Measurements from ENCODE around the gene AATK. TPM values are rescaled to one million over a fixed set of nuclear protein-coding genes. Genes with fewer than 3 reads are reported as not detected.
A peak's percentile ranks its signal among the peaks of the same experiment; 100 is the strongest.

Gene AATK
- total RNA-seq, 1 experiment from 2014 or later = 4.4 TPM

- H3K36me3 ChIP-seq (ENCODE audit: control insufficient read depth in 1 of 2, insufficient read depth in 2 of 2, low read length in 2 of 2) = peaks cover 4 to 25% of the 10 kb centered on the region in 2 experiments; a peak in 2 of 4 replicates
- TF ChIP-seq TCF7L2 (IDR thresholded peaks at IDR 0.05; ENCODE audit: borderline replicate concordance, extremely low read depth, insufficient read depth, insufficient read length) = no peak
- ChIA-PET CTCF (no interaction called here), RAD21 (ENCODE audit: low non-redundant PET in 1 of 2, low total read pairs in 2 of 2, uncharacterized antibody in 2 of 2, unreplicated experiment in 2 of 2) (no interaction called here), POLR2A (no interaction called here)
- no peaks in the 10 kb centered on the region for H3K9me3 ChIP-seq (ENCODE audit: control insufficient read depth in 1 of 2, insufficient read depth in 1 of 2, low read depth in 1 of 2, low read length in 2 of 2)
- peaks cover 67 to 86% of the 10 kb centered on the region in 2 experiments for H3K4me1 ChIP-seq (ENCODE audit: control insufficient read depth in 1 of 2, insufficient read depth in 2 of 2, low read length in 2 of 2)
- H3K27ac ChIP-seq (ENCODE audit: low read depth, low read length) = peak overlapping the region; percentile 23; the same call in 1 of the 2 replicates
- intact Hi-C loops (cut with micrococcal nuclease) = no loop called here
- no peaks in the 10 kb centered on the region for H3K27me3 ChIP-seq (ENCODE audit: insufficient read depth, low read length)
- no peak overlapping the region for H2AFZ ChIP-seq (ENCODE audit: low read depth, low read length, poor library complexity, severe bottlenecking)
- no peaks in the 10 kb centered on the region for H3K9me2 ChIP-seq (ENCODE audit: insufficient read depth)
- H4K20me1 ChIP-seq (ENCODE audit: insufficient read depth) = no peaks in the 10 kb centered on the region
- BruUV-seq (replicated peaks) = no TSS peak
- H3K79me2 ChIP-seq (ENCODE audit: insufficient read depth, low read length) = peaks cover 17% of the 10 kb centered on the region; the same call in 1 of the 2 replicates
- no peak overlapping the region for H3K4me3 ChIP-seq (replicated peaks in 1 of 2; ENCODE audit: low read depth in 1 of 2, low read length in 2 of 2)
- H3K9ac ChIP-seq (ENCODE audit: low read length) = peak overlapping the region; percentile 10; the same call in 1 of the 2 replicates
- DNase-seq (ENCODE audit: low read depth, low spot score) = no peak
- ATAC-seq = no peak
- peak overlapping the region; percentile 2; the same call in 1 of the 2 replicates for H3K4me2 ChIP-seq (ENCODE audit: low read length)
Observed at GRCh38 chr17:81092518-81093095, 73.4 kb downstream of the AATK start.

- Histone ChIP-seq H3K27ac (ENCODE audit: low read depth, low read length) (peak overlapping the region; percentile 23; the same call in 1 of the 2 replicates), H3K27me3 (ENCODE audit: insufficient read depth, low read length) (no peaks in the 10 kb centered on the region), H2AFZ (ENCODE audit: low read depth, low read length, poor library complexity, severe bottlenecking) (no peak overlapping the region), H3K4me3 (replicated peaks in 1 of 2; ENCODE audit: low read depth in 1 of 2, low read length in 2 of 2) (no peak overlapping the region), H3K9me3 (ENCODE audit: control insufficient read depth in 1 of 2, insufficient read depth in 1 of 2, low read depth in 1 of 2, low read length in 2 of 2) (no peaks in the 10 kb centered on the region), H3K79me2 (ENCODE audit: insufficient read depth, low read length) (peaks cover 17% of the 10 kb centered on the region; the same call in 1 of the 2 replicates), H3K4me1 (ENCODE audit: control insufficient read depth in 1 of 2, insufficient read depth in 2 of 2, low read length in 2 of 2) (peaks cover 61 to 79% of the 10 kb centered on the region in 2 experiments), H4K20me1 (ENCODE audit: insufficient read depth) (no peaks in the 10 kb centered on the region), H3K9ac (ENCODE audit: low read length) (peak overlapping the region; percentile 10; the same call in 1 of the 2 replicates), H3K9me2 (ENCODE audit: insufficient read depth) (no peaks in the 10 kb centered on the region), H3K36me3 (ENCODE audit: control insufficient read depth in 1 of 2, insufficient read depth in 2 of 2, low read length in 2 of 2) (peaks cover 5 to 30% of the 10 kb centered on the region in 2 experiments; a peak in 2 of 4 replicates), H3K4me2 (ENCODE audit: low read length) (peak overlapping the region; percentile 2; the same call in 1 of the 2 replicates)
- POLR2A ChIA-PET = no interaction called here
- CTCF ChIA-PET = no interaction called here
- ATAC-seq (no peak), DNase-seq (ENCODE audit: low read depth, low spot score) (no peak)
- RAD21 ChIA-PET (ENCODE audit: low non-redundant PET in 1 of 2, low total read pairs in 2 of 2, uncharacterized antibody in 2 of 2, unreplicated experiment in 2 of 2) = no interaction called here
- intact Hi-C loops (cut with micrococcal nuclease) = no loop called here
- BruUV-seq (replicated peaks) = no TSS peak
- TF ChIP-seq REST (IDR thresholded peaks at IDR 0.05; ENCODE audit: low read depth) (no peak), ELF1 (IDR thresholded peaks at IDR 0.05; ENCODE audit: borderline replicate concordance, low read depth) (no peak), SP1 (IDR thresholded peaks at IDR 0.05; ENCODE audit: low read depth) (no peak), CTCF (IDR thresholded peaks at IDR 0.05 in 2 of 3, conservative IDR thresholded peaks at IDR 0.05 in 1 of 3; ENCODE audit: borderline replicate concordance in 1 of 3, insufficient read depth in 1 of 3, low read depth in 2 of 3, low read length in 2 of 3) (no peak), TCF7L2 (IDR thresholded peaks at IDR 0.05; ENCODE audit: borderline replicate concordance, extremely low read depth, insufficient read depth, insufficient read length) (no peak), SIN3A (IDR thresholded peaks at IDR 0.05; ENCODE audit: low read depth) (no peak), CEBPB (IDR thresholded peaks at IDR 0.05; ENCODE audit: low read depth) (no peak), SRF (IDR thresholded peaks at IDR 0.05; ENCODE audit: low read depth) (no peak), FOSL1 (IDR thresholded peaks at IDR 0.05; ENCODE audit: low read depth) (no peak), ZFX (IDR thresholded peaks at IDR 0.05) (no peak), CBX3 (IDR thresholded peaks at IDR 0.05; ENCODE audit: low read depth) (no peak), EZH2 (IDR thresholded peaks at IDR 0.05) (no peak), JUND (IDR thresholded peaks at IDR 0.05) (no peak), POLR2AphosphoS5 (IDR thresholded peaks at IDR 0.05; ENCODE audit: low read depth, low read length) (no peak)
Observed at GRCh38 chr17:81091774-81092517, 74.1 kb downstream of the AATK start.

All from HCT116 (cell line).